Mononuclear cell (primary cell): ENCODE data around the gene DTYMK. TPM values are rescaled to one million over a fixed set of nuclear protein-coding genes. Genes with fewer than 3 reads are reported as not detected.
A peak's percentile ranks its signal among the peaks of the same experiment; 100 is the strongest.

ENCODE experiments used
- H3K27me3 ChIP-seq: 2 replicates; pipeline ENCODE4 v1.6.0; 2011; ENCODE audit warnings: low read length, control low read depth; ENCODE audit not compliant: insufficient read depth
- H3K4me1 ChIP-seq: 2 replicates; pipeline ENCODE4 v1.5.1; 2011; ENCODE audit warnings: mild to moderate bottlenecking, low read length, control low read depth; ENCODE audit not compliant: insufficient read depth
- H3K4me3 ChIP-seq: 2 replicates; pipeline ENCODE4 v1.5.1; 2011; ENCODE audit warnings: mild to moderate bottlenecking, low read length, moderate library complexity
- H3K9me3 ChIP-seq: 2 replicates; pipeline ENCODE4 v1.5.1; 2011; ENCODE audit warnings: low read depth, mild to moderate bottlenecking, control low read depth, low read length
- total RNA-seq: library from RNA; depleted of rRNA; stranded (reverse); fragments of >200 nt; gene quantifications from one replicate; pipeline ENCODE4 v1.2.3, GENCODE V29; 2012

DTYMK gene
- total RNA-seq, 1 donor = 2.9 TPM

GRCh38 chr2:241686324-241686649 is 328 bp downstream of the DTYMK start:
- no peaks in the 10 kb centered on the region for H3K9me3 ChIP-seq
- peaks cover 27% of the 10 kb centered on the region for H3K4me1 ChIP-seq
- peak overlapping the region; percentile 90 for H3K4me3 ChIP-seq
- no peaks in the 10 kb centered on the region for H3K27me3 ChIP-seq

GRCh38 chr2:241680827-241681599 is 5.6 kb downstream of the DTYMK start:
- H3K4me1 ChIP-seq = peaks cover 7% of the 10 kb centered on the region
- H3K9me3 ChIP-seq = no peaks in the 10 kb centered on the region
- H3K27me3 ChIP-seq = no peaks in the 10 kb centered on the region
- no peak overlapping the region for H3K4me3 ChIP-seq

GRCh38 chr2:241680044-241680443 is 6.6 kb downstream of the DTYMK start:
- Histone ChIP-seq H3K4me3 (no peak overlapping the region), H3K9me3 (no peaks in the 10 kb centered on the region), H3K27me3 (no peaks in the 10 kb centered on the region), H3K4me1 (no peaks in the 10 kb centered on the region)

GRCh38 chr2:241678784-241679540 is 7.7 kb downstream of the DTYMK start:
- Histone ChIP-seq H3K4me1 (no peaks in the 10 kb centered on the region), H3K4me3 (no peak overlapping the region), H3K9me3 (no peaks in the 10 kb centered on the region), H3K27me3 (no peaks in the 10 kb centered on the region)

- H3K4me3 ChIP-seq = no peak overlapping the region
- H3K4me1 ChIP-seq = no peaks in the 10 kb centered on the region
- no peaks in the 10 kb centered on the region for H3K27me3 ChIP-seq
- H3K9me3 ChIP-seq = no peaks in the 10 kb centered on the region
Measured at GRCh38 chr2:241678307-241678706, 8.3 kb downstream of the DTYMK start.

GRCh38 chr2:241677392-241677791 is 9.2 kb downstream of the DTYMK start:
- Histone ChIP-seq H3K4me1 (no peaks in the 10 kb centered on the region), H3K4me3 (no peak overlapping the region), H3K9me3 (no peaks in the 10 kb centered on the region), H3K27me3 (no peaks in the 10 kb centered on the region)

- Histone ChIP-seq H3K9me3 (no peaks in the 10 kb centered on the region), H3K27me3 (no peaks in the 10 kb centered on the region), H3K4me1 (no peaks in the 10 kb centered on the region), H3K4me3 (no peak overlapping the region)
Measured at GRCh38 chr2:241676665-241677064, 9.9 kb downstream of the DTYMK start.

GRCh38 chr2:241675885-241676284 is 10.7 kb downstream of the DTYMK start:
- Histone ChIP-seq H3K4me1 (no peaks in the 10 kb centered on the region), H3K9me3 (no peaks in the 10 kb centered on the region), H3K27me3 (no peaks in the 10 kb centered on the region), H3K4me3 (no peak overlapping the region)

- Histone ChIP-seq H3K27me3 (no peaks in the 10 kb centered on the region), H3K4me3 (no peak overlapping the region), H3K9me3 (no peaks in the 10 kb centered on the region), H3K4me1 (no peaks in the 10 kb centered on the region)
Measured at GRCh38 chr2:241673797-241674725, 12.6 kb downstream of the DTYMK start.

- Histone ChIP-seq H3K4me1 (no peaks in the 10 kb centered on the region), H3K4me3 (no peak overlapping the region), H3K27me3 (no peaks in the 10 kb centered on the region), H3K9me3 (no peaks in the 10 kb centered on the region)
Measured at GRCh38 chr2:241673189-241673663, 13.4 kb downstream of the DTYMK start.

- Histone ChIP-seq H3K4me3 (no peak overlapping the region), H3K27me3 (no peaks in the 10 kb centered on the region), H3K4me1 (no peaks in the 10 kb centered on the region), H3K9me3 (no peaks in the 10 kb centered on the region)
Measured at GRCh38 chr2:241672243-241673188, 14.1 kb downstream of the DTYMK start.

- Histone ChIP-seq H3K9me3 (no peaks in the 10 kb centered on the region), H3K4me1 (no peaks in the 10 kb centered on the region), H3K27me3 (no peaks in the 10 kb centered on the region), H3K4me3 (no peak overlapping the region)
Measured at GRCh38 chr2:241671457-241672240, 15.0 kb downstream of the DTYMK start.

GRCh38 chr2:241670333-241671110 is 16.1 kb downstream of the DTYMK start:
- no peaks in the 10 kb centered on the region for H3K27me3 ChIP-seq

More at GRCh38 chr2:241670333-241671110, 16.1 kb downstream of the DTYMK start:
- H3K9me3 ChIP-seq = no peaks in the 10 kb centered on the region
- H3K4me3 ChIP-seq = no peak overlapping the region
- H3K4me1 ChIP-seq = no peaks in the 10 kb centered on the region
